ENCODE measurements around the gene CFAP77. TPM values are rescaled to one million over a fixed set of nuclear protein-coding genes. Genes with fewer than 3 reads are reported as not detected.

CFAP77 gene
- total RNA-seq, 1 experiment from 2014 or later, result 0.11 TPM

DNA sequence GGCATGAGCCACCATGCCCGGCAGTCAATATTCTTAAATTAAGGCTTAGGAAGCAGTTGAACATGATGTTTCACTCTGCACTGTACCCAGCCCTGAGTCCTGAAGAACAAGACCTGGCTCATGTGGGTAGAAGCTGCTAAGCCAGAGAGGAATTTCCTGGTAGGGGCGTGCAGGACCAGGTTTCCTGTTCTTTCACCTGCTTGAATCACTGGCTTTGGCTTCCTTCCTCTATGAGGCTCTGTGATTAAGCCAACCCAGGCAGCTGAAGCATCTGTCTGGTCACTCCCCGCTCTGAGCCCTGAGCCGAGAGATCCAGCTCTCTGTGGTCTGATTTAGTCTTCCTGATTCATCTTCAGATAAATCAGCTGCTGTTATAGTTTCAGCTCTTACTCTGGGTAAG, 29.1 kb downstream of the CFAP77 start:
- Histone ChIP-seq H3K4me1 (ENCODE audit: insufficient read depth, low read length) (no peaks in the 10 kb centered on the region), H3K27me3 (ENCODE audit: low read length) (peaks cover 23% of the 10 kb centered on the region), H2AFZ (ENCODE audit: low read length) (no peak overlapping the region), H3K4me3 (ENCODE audit: low read length) (no peak overlapping the region), H3K9me2 (replicated peaks; ENCODE audit: low read length) (no peaks in the 10 kb centered on the region), H3K9me3 (ENCODE audit: low read length) (no peaks in the 10 kb centered on the region), H3K4me2 (ENCODE audit: low read length) (no peak overlapping the region), H3K36me3 (ENCODE audit: low read depth, low read length) (no peaks in the 10 kb centered on the region), H3K9ac (ENCODE audit: low read length) (no peak overlapping the region), H3K27ac (ENCODE audit: low read length) (no peak overlapping the region), H3F3A (ENCODE audit: low read length, unreplicated experiment) (no peaks in the 10 kb centered on the region), H4K20me1 (ENCODE audit: low read length) (no peaks in the 10 kb centered on the region), H3K79me2 (ENCODE audit: low read length) (no peaks in the 10 kb centered on the region)
- TF ChIP-seq CTCF (conservative IDR thresholded peaks at IDR 0.05; ENCODE audit: low read depth, low read length) (no peak), EZH2phosphoT487 (IDR thresholded peaks at IDR 0.05; ENCODE audit: borderline replicate concordance, low read length) (no peak), EZH2 (IDR thresholded peaks at IDR 0.05; ENCODE audit: low read length, unreplicated experiment) (no peak)
- intact Hi-C loops (cut with micrococcal nuclease), result no loop called here
- CTCF ChIA-PET, result no interaction called here
- ATAC-seq (no peak), DNase-seq (peak; percentile 48)
- BruUV-seq (replicated peaks), result no TSS peak
- POLR2A ChIA-PET (ENCODE audit: unreplicated experiment), result no interaction called here

GRCh38 chr9:132440735-132441134, 30.7 kb downstream of the CFAP77 start:
- H3K9me2 ChIP-seq (replicated peaks; ENCODE audit: low read length), result no peaks in the 10 kb centered on the region
- H3K79me2 ChIP-seq (ENCODE audit: low read length), result no peaks in the 10 kb centered on the region
- POLR2A ChIA-PET (ENCODE audit: unreplicated experiment), result no interaction called here
- no peaks in the 10 kb centered on the region for H3K9me3 ChIP-seq (ENCODE audit: low read length)
- no peak overlapping the region for H2AFZ ChIP-seq (ENCODE audit: low read length)
- H3K27ac ChIP-seq (ENCODE audit: low read length), result no peak overlapping the region
- H3K36me3 ChIP-seq (ENCODE audit: low read depth, low read length), result no peaks in the 10 kb centered on the region
- no peak for TF ChIP-seq EZH2phosphoT487 (IDR thresholded peaks at IDR 0.05; ENCODE audit: borderline replicate concordance, low read length)
- TF ChIP-seq CTCF (conservative IDR thresholded peaks at IDR 0.05; ENCODE audit: low read depth, low read length), result no peak
- no peak for TF ChIP-seq EZH2 (IDR thresholded peaks at IDR 0.05; ENCODE audit: low read length, unreplicated experiment)
- no peaks in the 10 kb centered on the region for H3K4me1 ChIP-seq (ENCODE audit: insufficient read depth, low read length)
- BruUV-seq (replicated peaks), result no TSS peak
- ATAC-seq (no peak), DNase-seq (no peak)
- no peak overlapping the region for H3K9ac ChIP-seq (ENCODE audit: low read length)
- intact Hi-C loops (cut with micrococcal nuclease), result no loop called here
- CTCF ChIA-PET, result no interaction called here
- no peak overlapping the region for H3K4me2 ChIP-seq (ENCODE audit: low read length)
- no peak overlapping the region for H3K4me3 ChIP-seq (ENCODE audit: low read length)
- no peaks in the 10 kb centered on the region for H4K20me1 ChIP-seq (ENCODE audit: low read length)
- H3K27me3 ChIP-seq (ENCODE audit: low read length), result peaks cover 15% of the 10 kb centered on the region; the same call in 1 of the 2 replicates
- H3F3A ChIP-seq (ENCODE audit: low read length, unreplicated experiment), result no peaks in the 10 kb centered on the region

DNA sequence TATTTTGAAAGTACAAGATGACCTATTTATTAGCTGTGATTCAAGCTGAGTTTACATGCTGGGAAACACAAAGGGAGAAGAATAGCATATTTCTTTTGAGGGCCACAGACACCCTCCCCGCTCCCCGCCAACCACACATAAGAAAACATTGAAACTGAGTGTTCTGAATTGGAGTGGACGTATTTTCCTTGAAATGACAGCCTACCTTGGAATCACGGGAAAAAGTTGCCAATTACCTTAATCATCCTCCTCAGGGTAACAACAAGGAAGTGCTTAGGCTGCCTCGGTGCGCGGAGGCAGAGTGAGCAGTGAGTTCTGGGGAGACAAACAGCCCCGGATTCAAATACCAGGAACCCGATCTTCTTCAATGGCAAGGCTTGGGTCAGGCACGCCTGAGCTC, 31.4 kb downstream of the CFAP77 start:
- ChIA-PET CTCF (no interaction called here), POLR2A (ENCODE audit: unreplicated experiment) (interaction anchor here (0.5 kb wide), 1 partner anchor 271 kb away, joined by 3 read pairs; no protein-coding TSS in a partner anchor)
- Histone ChIP-seq H3K4me3 (ENCODE audit: low read length) (no peak overlapping the region), H2AFZ (ENCODE audit: low read length) (no peak overlapping the region), H3K9ac (ENCODE audit: low read length) (no peak overlapping the region), H4K20me1 (ENCODE audit: low read length) (no peaks in the 10 kb centered on the region), H3K4me2 (ENCODE audit: low read length) (no peak overlapping the region), H3F3A (ENCODE audit: low read length, unreplicated experiment) (no peaks in the 10 kb centered on the region), H3K9me3 (ENCODE audit: low read length) (no peaks in the 10 kb centered on the region), H3K9me2 (replicated peaks; ENCODE audit: low read length) (no peaks in the 10 kb centered on the region), H3K79me2 (ENCODE audit: low read length) (no peaks in the 10 kb centered on the region), H3K27ac (ENCODE audit: low read length) (no peak overlapping the region), H3K4me1 (ENCODE audit: insufficient read depth, low read length) (no peaks in the 10 kb centered on the region), H3K36me3 (ENCODE audit: low read depth, low read length) (no peaks in the 10 kb centered on the region), H3K27me3 (ENCODE audit: low read length) (peaks cover 15% of the 10 kb centered on the region; the same call in 1 of the 2 replicates)
- BruUV-seq (replicated peaks), result no TSS peak
- no peak for ATAC-seq
- TF ChIP-seq EZH2phosphoT487 (IDR thresholded peaks at IDR 0.05; ENCODE audit: borderline replicate concordance, low read length) (no peak), CTCF (conservative IDR thresholded peaks at IDR 0.05; ENCODE audit: low read depth, low read length) (no peak), EZH2 (IDR thresholded peaks at IDR 0.05; ENCODE audit: low read length, unreplicated experiment) (no peak)
- intact Hi-C loops (cut with micrococcal nuclease), result no loop called here
- DNase-seq, result no peak

All from PC-3 (cell line).